Measurements from ENCODE around the gene CACNA2D3.

The CACNA2D3 gene

DNA sequence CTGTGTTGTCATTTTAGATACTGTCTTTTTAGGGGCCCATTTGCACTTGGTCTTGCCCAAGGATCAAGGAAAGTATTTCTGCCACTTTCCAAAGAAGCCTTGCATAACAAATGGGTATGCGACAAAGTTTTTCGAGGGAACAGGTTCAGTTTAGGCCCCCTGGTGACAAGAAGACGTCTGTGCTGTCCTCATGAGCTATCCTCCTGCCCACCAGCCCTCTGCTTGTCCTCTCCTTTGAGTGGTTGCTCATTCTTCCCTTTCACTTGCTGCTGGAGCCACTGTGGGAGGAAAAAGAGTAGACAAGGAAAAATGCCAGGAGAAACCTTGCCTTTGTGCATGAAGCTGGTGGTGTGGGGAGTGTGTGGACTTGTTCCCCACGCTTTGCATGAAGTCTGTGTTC, 171.9 kb downstream of the CACNA2D3 start:
- DNase-seq: no peak

DNA sequence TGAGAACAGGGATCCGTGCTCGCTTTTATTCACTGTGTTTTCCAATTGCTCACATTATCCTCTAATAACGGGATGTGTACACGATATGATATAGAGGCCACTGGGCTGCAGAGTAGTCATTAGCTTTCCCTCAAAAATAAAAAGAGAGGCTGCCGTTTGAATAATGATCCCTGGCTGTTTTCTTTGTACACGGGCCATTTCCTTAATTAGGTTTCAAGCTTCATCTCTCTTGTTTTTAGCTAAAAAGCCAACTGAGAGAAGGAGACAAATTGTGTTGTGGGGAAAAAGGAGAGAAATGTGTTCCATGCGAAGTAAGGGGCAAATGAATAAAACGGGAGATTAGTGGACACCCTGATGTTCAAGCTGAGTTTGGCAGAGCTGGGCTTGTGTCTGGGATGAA, 174.2 kb downstream of the CACNA2D3 start:
- no peak for DNase-seq

DNA sequence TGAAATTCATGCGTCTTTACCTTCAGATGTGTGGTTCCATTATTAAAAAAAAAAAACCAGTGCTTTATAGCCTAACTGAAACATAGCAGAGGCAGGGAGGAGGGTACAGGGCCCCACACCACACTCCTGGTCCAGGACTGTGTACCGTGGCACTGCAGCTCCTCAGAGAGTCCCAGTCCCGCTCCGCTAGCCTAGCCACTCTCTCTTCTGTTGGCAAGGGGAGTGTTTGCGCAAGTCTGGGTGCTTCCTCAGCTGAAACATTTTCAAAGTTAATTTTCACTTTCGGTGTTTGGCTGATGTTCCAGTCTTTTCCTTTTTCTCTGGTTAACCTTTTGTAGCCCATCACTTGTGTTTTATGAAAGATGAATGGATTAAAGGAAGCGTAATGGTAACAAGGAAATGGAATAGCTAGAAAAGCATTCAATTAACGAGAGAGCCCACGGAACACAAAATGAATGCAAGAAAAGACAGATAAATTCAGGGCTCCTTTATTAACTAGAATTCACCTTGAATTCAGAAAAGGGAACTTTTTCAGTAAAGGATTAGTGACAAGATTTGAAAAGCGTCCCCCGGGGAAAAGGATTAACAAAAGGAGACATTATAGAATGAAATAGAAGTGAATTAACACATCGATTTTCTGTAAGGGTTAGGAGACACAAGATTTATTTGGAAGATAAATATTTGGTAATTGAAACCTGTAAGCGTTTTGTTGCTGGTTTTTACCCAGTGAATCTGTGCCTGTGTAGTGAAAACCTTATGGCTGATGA, 177.0 kb downstream of the CACNA2D3 start:
- no peak for DNase-seq

DNA sequence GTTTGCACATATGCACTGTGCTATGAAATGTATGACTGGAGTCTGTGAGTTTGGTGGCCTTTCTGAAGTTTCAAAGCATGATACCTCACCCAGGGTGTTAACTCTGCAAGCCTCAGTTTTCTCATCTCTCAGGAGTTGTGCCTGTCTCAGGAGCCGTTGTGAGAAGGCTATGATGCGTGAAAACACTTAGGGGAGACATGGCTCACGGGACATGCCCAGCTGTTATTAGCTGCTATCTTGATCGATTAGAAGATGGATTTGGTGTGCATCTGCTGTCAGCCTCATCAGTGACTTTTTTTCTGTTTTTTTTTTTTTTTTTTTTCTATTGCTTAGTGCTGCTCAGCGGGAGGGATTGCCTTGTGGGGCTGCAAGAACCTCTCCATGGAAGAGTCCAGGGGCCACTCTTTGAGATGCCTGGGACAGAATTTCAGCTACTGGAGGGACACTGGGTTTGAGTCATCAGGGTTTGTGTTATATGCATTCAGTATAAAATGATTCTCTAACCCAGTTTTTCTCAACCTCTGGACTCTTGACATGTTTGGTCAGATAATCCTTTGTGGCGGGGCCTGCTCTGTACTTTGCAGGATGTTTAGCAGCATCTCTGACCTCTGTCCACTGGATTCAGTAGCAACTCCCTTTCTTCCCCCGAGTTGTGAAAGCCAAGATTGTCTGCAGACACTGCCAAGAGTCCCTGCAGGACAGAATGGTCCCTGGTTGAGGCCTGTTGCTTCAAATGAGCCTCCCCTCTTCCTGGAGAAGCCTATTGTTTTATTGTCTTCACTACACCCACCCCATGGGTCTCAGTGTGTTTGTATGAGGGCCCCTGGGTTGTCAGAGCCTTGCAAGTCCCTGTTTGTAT, 181.4 kb downstream of the CACNA2D3 start:
- no peak for DNase-seq

DNA sequence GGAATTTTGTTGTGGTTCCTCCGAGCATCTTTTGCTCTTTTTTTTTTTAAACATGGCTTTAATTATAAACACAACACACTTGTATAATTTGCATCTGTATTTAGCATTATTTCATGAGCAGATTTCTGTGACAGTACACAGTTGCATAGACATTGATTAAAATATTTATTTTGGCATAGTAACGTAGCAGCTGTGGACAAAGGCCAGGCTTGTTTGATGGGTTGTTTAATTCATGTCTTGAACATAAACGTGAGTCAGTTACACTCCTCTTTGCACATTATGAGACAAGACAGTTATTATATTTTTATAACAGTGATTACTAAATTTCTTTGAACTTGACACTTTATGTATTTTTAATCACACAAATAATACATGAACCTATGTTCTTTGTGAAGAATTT, 182.5 kb downstream of the CACNA2D3 start:
- DNase-seq: no peak

DNA sequence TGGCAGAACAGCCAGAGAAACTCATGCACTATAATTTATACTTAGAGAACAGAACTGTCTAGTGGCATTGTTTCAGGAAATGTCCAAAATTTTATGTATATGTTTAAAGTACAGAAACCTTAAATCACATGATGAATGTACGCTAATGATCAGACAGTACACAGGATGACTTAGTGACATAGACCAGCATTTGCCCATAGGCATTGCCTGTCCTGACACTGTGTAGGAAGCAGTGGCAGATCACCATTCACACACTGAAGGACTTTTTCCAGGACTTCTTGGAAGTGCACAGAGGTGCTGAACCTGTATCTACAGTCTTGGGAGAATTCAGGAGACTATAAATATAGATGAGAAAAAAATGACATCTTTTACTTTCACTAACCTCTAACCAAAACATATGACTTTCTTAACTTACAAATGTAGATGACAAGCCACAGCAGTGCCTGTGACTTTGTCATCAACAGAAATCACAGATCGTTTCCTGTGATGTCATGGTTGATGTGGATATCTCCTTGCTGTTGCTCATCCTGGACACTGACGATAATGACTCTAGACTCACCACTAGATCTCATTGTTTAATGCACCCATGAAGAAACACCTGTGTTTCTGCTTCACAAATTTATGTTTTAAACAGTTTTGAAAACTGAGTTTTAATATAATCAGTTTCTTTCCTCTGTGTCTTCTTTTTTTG, 183.2 kb downstream of the CACNA2D3 start:
- no peak for DNase-seq

DNA sequence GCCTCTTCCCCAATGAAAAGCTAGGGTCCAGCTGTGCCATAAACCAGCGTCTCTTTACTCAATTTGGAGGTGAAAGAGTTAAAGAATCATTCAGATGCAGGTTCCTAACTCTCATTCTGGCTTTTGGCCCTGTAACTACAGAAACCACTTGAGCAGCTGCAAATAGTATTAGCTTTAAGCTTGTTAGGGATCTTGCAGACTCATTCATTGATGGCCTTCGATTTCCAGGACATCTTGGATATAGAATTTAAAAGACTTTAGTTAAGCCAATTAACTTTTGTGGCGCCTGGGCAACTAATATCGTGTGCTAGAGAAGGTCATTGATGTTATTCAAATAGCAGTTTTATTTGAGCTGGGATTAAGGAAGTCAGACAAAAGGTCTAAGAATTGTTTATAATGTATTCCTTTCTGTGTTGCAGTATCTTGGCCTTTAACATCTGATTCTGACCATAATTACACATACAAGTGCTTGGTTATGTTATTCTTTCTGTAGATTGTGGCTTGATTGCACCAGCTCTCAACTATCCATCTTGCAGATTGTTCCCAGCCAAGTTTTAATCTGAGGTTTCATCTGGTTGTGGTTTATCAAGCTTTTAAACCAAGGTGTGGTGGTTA, 185.3 kb downstream of the CACNA2D3 start:
- no peak for DNase-seq

DNA sequence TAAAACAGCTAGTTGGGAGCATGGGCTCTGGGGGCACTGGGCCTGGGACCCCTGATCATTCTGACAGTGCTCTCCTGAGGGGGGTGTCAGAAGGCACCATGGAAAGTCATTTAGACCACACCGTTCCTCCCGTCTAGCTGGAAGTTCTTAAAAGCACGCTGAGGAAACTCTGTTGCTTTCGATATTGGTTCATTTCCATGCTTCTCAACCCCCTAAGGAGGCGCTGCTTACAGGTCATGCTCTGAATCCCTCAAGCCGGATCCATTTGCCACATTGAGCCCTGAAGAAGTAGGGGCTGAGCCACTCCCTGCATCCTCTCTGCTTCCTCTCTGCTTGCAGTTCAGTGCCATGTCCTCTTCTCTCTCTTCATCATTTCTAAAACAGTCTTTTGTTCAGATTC, 187.2 kb downstream of the CACNA2D3 start:
- no peak for DNase-seq

DNA sequence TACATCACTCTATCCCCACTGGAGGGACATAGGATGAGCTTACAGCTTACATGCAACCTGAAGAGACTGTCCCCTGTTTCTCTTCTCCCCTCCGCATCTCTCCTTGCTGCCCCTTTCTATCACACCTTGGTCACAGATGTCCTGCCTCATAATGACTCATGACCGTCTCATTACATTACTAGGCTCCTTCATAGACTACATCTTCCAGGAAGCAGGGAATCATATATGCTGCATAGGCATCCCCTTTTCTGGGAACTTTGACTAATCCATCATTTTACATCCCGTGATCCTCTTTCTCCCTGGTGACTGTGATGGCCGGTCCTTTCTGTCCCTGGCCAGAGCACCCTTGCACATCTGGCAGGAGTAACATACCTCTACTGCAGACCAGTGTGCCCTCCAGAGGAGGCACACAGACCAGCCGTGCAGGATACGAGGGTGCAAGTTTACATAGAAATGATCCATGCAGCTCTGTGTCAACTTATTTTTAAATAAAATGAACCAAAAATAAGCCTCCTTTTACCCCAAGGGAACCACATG, 188.9 kb downstream of the CACNA2D3 start:
- DNase-seq: no peak

DNA sequence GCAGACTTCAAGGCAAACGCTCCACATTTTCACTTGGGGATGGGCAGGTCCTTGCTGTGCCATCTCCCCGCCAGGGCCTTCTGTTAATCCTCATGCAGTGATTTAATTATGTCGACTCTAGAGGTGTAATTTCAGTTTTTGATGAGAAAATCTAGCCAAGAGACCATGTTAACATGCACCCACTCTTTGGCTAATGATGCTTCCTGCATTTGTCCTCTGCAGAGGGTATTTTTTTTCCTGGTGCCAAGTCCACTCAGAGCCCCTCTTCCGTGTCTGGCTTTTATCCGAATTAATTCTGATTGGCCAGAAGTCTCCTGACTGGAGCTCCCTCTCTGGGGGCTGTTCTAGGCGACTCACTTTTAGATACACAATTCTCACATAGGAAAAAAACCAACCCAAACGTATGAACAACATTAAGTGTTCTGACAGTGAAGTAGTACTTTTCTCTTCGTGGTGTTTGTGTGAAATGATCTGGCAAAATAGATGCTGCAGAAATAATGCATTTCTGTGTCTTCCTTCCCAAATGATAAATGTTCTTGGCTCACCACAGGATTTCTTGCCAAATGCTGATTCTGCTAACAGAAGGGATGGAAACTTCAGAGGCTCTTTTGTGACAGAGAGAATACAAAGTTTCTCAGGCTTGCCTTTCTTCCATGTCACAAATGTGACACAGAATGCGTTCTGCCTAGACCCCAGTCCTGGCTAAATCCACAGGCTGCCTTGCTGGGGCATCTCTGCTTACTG, 190.0 kb downstream of the CACNA2D3 start:
- no peak for DNase-seq

DNA sequence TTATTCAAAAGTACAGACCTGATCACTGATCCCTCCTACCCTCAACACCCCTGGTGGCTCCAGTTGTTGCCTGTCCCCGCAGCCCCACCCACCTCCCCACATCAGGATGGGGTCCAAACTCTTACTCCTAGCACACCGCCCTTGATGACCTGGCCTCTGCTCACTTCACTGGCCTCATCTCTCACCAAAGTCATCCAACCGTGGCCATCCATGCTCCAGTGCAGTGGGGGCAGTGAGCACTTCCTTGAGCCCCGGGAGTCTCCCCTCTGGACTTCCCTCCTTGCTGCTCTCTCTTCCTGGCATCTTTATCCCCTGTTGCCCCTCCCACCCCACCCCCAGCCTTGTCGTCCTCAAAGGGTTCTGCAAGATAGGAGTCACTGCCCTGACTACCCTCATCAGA, 191.1 kb downstream of the CACNA2D3 start:
- DNase-seq: no peak

DNA sequence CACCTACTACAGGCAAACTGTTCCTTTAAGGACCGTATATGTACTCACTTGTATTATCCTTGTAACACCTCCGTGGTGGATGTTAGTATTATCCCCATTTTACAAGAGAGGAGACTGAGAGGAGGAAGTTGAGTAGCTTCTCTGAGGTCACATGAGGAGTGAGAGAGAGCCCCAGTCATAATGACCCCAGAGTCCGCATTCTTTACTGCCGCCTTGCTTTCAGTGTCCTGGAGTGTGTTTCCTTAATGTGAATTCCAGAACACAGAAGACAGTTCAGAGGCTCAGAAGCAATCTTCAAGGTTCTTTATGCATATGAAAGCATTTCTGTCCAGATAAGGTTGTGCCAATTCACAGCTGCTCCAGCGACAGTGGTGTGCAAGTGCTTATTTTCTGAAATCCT, 199.2 kb downstream of the CACNA2D3 start:
- DNase-seq: no peak

DNA sequence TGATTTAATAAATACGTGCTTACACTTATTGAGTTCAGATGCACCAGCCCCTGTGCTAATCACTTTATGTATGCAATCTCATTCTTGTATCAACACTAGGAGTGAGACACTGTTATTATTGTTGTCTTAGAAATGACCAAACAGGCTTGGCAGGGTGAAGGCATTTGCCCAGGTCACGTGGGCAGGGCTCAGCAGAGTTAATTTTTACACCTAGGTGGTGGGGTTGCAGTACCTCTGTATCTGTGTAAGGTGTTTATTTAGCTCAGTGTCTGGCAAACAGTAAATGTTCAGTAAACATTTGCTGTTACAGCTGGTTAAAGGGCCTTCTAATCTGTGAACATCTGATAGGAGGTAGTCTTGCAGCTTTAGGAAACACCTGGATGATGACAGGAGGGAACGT, 200.0 kb downstream of the CACNA2D3 start:
- DNase-seq: no peak

DNA sequence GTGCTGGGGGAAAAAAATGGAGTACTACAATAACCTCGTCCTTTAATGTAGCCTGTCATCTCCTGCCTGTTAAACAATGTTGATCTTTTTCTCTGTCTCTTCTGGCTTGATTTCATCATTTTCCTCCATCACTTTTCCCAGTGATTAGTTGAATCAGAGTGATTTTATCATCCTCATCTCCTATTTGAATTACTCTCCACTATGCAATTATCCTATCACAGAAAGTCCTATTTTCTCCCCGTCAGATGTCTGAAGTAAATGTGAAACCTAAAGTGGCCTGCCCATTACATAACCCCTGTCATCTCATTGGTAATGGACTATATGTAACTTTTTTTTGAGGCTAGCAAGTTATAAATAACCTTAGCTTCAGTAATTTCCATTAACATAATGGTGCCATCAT, 201.8 kb downstream of the CACNA2D3 start:
- no peak for DNase-seq

DNA sequence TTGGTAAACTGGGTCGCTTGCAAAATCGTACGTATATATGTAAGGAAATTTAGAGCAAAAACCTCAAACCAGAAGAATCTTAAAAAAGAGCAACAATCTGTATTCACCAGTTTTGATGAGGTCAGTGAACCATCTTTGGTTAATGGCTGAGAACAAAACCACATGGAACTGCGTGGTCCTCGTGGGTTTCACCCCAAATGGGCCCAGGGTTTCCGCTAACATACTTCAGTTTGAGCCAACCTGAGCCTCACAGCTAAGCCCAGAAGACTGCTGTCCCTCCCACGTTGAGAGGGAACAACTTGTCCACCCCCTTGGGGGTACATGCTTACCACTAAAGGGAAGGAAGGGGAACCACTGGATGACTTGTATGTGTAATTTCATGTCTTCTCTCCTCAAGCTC, 204.6 kb downstream of the CACNA2D3 start:
- DNase-seq: no peak

DNA sequence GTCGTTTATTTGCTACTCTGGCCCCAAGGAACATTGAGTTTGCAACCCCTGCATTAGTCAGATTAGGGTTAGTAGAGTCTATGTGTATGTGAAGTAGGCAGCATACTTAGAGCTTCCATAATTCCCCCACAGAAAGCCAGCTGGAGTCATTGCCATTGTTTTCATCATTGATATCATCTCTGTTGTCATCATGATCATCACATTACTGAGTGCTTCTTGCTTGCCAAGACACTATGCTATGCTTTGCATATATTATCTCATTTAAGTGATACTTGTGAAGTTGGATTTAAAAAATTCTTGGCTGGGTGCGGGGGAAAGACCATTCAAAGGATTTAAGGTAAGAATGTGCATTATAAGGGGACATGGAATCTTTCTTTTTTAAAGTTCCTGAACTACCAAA, 209.0 kb downstream of the CACNA2D3 start:
- no peak for DNase-seq

DNA sequence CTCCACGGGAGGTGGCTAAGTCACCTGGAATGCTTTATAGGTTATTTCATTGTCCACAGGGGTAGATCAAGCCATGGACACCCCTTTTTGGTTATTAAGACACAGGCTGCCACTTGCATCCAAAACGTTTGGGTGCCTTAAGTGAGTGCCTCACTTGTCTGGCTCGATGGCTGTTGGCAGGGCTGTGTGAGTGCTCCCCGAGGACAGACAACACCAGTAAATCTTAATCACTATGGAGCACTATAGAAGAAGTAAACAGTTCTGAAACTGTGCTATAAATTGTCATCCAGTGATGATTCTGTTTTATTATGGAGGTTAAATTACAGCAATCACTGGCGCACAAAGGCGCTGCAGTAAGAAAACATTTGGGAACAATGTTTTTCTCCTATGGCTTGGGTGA, 215.5 kb downstream of the CACNA2D3 start:
- no peak for DNase-seq

DNA sequence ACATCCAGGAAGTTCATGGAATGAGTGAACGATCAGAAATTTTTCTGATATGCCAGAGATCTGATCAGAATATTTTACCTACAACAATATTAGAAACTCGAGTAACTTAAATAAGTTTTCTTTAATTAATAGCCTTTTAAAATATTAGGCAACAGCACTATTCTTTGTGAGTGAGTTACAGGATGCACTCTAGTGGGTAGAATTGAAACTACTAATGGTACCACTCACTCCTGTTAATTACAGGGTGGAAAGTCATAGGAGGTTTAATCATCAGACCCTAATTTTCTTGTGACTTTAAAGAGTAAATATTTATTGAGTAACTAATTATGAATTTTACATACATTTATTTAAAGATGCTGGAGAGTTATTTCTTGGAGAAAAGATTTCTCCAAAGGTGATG, 217.3 kb downstream of the CACNA2D3 start:
- no peak for DNase-seq

DNA sequence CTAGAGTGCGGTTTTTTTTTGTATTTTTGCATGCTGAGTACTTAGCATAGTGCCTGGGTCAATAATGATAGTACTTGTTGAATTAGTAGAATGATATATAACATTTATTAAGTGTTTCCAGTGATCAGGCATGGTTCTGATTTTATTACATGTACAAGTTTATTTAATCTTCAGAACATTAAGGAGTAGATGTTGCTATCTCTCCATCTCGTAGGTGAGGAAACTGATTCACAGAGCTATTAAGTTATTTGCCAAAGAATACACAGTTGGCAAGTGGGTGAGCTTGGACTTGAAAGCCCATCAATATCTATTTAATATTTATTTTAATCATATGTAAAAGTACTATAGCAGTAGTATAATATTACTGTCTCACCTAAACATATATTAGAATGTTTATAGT, 219.5 kb downstream of the CACNA2D3 start:
- no peak for DNase-seq

DNA sequence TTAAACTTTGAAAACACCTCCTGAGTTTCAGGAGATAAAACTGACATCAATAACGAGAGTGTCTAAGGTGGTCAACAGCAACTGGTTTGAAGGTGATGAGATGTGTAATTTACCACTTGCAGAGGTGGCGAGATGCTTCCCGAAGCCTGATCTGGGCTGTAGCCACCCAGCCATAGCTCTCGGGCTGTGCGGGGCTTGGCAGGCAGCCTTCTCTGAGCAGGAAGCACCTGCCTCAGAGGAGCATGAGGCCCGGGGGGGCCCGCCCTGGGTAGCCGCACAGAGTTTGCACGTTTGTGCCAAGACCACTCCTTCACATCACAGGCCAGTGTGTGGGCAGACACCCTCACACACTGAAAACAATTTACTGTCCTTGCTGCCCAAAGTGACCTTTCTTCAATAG, 220.3 kb downstream of the CACNA2D3 start:
- DNase-seq: no peak

DNA sequence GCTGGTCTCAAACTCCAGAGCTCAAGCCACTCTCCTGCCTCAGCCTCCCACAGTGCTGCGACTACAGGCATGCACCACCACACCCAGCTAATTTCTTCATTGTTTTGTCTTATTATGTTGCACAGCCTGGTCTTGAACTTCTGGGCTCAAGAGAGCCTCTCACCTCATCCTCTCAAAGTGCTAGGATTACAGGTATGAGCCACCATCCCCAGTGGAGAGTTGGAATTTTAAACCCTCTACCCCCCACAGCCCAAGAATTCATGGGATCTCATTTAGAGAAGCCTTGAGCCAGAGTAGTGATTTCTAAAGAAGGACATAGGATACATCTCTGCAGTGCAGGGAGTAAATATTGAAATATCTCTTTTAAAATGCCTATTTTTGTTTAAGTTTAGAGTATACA, 221.1 kb downstream of the CACNA2D3 start:
- no peak for DNase-seq

DNA sequence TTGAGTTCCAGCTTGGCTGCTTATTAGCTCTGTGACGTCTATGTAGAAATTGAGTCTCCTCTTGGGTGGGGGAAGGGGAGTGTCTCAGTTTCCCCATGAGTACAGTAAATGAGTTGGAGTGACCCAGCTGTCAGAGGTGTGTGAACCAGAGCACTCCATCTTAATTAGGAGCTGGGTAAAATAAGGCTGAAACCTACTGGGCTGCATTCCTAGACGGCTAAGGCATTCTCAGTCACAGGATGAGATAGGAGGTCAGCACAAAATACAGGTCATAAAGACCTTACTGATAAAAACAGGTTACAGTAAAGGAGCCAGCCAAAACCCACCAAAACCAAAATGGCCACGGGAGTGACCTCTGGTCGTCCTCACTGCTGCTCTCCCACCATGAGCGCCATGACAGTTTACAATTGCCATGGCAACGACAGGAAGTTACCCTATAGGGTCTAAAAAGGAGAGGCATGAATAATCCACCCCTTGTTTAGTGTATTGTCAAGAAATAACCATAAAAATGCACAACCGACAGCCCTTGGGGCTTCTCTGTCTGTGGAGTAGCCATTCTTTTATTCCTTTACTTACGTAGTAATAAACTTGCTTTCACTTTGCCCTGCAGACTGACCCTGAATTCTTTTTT, 222.4 kb downstream of the CACNA2D3 start:
- no peak for DNase-seq

All from MV-4-11 (cell line).